ENCODE results near the gene TSPAN3.

GRCh38 chr15:77010312-77010686 lies 60.6 kb downstream of the TSPAN3 start:
- TF ChIP-seq CTCF (IDR thresholded peaks at IDR 0.05) (no peak), POLR2A (IDR thresholded peaks at IDR 0.05) (no peak)
